ENCODE results near the gene FXR2.

Gene FXR2

DNA sequence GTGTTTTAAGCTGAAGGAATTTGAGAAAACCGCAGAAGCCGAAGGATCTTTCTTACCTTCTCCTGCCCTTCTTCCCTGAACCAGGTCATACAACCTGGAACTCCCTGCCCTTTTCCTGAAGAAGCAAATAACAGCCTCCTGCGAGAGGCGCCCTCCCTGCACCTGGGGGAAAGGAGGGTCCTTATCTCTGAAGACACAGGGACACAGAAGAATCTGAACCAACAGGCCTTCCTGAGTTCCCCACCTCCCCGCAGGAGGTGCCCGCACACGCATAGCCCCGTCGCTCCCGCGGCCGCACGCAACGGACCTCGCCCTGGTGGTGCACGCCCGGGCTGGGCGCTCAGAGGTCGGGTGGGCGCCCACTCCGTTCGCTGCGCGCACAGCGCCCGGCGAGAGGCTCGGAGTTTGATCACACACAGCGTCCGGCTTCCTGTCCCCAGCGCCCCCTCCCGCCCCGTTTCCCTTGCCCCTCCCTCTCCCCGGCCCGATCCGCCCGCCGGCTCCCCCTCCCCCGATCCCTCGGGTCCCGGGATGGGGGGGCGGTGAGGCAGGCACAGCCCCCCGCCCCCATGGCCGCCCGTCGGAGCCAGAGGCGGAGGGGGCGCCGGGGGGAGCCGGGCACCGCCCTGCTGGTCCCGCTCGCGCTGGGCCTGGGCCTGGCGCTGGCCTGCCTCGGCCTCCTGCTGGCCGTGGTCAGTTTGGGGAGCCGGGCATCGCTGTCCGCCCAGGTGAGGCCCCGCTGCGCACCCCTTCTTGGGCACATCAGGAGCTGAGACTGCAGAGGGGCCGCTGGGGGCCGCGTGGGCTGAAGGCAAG, 65.9 kb downstream of the FXR2 start, which contains the start of gene TNFSF12:
TNFSF12 (plus strand) TSS at position 474 of the 816 bp plus-strand sequence; CDS start at position 570, 96 bp downstream.
- no peak for DNase-seq (ENCODE audit: low read depth)

GRCh38 chr17:7544911-7545310, 69.8 kb downstream of the FXR2 start:
- no peak for DNase-seq (ENCODE audit: low read depth)

All from GM04504 (cell line).